ENCODE measurements around the gene ANK3.

Gene ANK3

GRCh38 chr10:59991117-59991516 is 398.6 kb downstream of the ANK3 start:
- no peak for DNase-seq (ENCODE audit: low read depth in 2 of 2)

- DNase-seq (ENCODE audit: low read depth in 2 of 2): no peak
Measured at GRCh38 chr10:59985639-59986038, 404.0 kb downstream of the ANK3 start.

- DNase-seq (ENCODE audit: low read depth in 2 of 2): no peak
Measured at GRCh38 chr10:59984415-59984814, 405.3 kb downstream of the ANK3 start.

DNA sequence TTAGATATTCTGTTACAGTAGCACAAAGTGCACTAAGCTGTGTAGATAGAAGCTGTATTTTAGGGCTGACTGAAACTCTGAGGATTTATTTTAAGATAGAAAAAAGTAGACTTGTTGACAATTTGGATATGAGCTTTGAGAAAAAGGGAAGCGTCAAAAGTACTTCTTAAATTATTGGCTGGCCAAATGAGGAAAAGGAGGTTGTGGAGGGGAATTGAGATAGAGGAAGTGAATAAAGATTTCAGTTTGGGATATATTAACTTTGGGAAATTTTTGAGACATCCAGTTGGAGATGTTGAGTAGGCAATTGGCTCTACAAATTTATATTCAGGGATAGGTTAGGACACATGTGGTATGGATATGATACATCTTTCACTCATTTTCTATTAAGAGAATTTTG is 409.3 kb downstream of the ANK3 start:
- no peak for DNase-seq (ENCODE audit: low read depth in 2 of 2)

DNA sequence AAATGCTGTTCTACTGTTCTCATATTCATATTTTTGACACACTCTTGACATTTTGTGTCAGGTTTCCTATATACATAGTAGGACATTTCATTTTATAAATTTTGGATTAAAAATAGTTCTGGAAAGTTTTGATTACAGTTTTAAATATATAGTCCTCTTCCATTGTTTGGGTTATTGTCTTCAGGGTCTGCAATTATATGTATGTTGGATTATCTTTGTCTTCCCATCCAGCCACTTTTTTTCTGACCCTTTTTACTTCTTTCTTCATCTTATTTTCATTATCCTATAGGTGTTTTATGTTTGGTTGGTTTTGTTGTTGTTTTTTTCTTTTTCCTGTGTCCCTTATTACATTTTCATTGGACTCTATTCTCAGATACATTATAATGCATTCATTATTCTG is 412.2 kb downstream of the ANK3 start:
- DNase-seq (ENCODE audit: low read depth in 2 of 2): no peak

DNA sequence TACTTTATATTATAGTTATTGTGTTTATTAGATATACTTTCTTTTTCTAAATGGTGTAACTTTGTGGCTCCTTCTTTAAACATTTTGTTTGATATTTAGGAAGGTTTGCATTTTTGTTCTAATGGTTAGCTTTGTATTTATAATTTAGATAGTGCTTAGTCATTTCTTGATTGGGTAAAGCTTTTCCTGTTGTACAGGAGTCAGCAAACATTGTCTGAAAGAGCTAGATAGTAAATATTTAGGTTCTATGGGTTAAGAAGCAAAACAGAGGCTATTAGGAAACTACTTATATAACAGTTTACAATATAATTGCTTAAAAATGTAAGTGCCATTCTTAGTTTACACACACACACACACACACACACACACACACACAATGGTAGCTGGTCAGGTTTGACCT is 412.8 kb downstream of the ANK3 start:
- DNase-seq (ENCODE audit: low read depth in 2 of 2): no peak
